Vagina (tissue), 2 donors: Measurements from ENCODE around the gene TXNRD2.

Experiments
- POLR2A ChIP-seq, 2 donors: fragments of 450-650 bp; IDR thresholded peaks; one replicate each; pipeline ENCODE4 v1.6.1; 2017; ENCODE audit warnings: antibody characterized with exemption in 2 of 2, mild to moderate bottlenecking in 2 of 2, moderate library complexity in 2 of 2
- POLR2AphosphoS5 ChIP-seq, 2 donors: sonication (generic); formaldehyde crosslinking; IDR thresholded peaks; one replicate each; pipeline ENCODE4 v1.9.0; 2017; ENCODE audit warnings: antibody characterized with exemption in 2 of 2, mild to moderate bottlenecking in 2 of 2, low read depth in 1 of 2; ENCODE audit not compliant: insufficient read depth in 1 of 2
- TF ChIP-seq, protein P1 (sequence below), 3 experiments: fragments of 450-650 bp in 2 of 3; fragments of 200-600 bp in 1 of 3; sonication (generic) in 1 of 3; IDR thresholded peaks; one replicate each; pipeline ENCODE4 v1.5.1; 2017 to 2019; ENCODE audit warnings: antibody characterized with exemption in 3 of 3, mild to moderate bottlenecking in 2 of 3, moderate library complexity in 2 of 3

GRCh38 chr22:19879992-19880785, 61.4 kb downstream of the TXNRD2 start:
- TF ChIP-seq POLR2AphosphoS5 (IDR thresholded peaks at IDR 0.05; ENCODE audit: insufficient read depth in 1 of 2, low read depth in 1 of 2) (no peak), POLR2A (IDR thresholded peaks at IDR 0.05) (no peak)
- TF ChIP-seq, protein P1, sequence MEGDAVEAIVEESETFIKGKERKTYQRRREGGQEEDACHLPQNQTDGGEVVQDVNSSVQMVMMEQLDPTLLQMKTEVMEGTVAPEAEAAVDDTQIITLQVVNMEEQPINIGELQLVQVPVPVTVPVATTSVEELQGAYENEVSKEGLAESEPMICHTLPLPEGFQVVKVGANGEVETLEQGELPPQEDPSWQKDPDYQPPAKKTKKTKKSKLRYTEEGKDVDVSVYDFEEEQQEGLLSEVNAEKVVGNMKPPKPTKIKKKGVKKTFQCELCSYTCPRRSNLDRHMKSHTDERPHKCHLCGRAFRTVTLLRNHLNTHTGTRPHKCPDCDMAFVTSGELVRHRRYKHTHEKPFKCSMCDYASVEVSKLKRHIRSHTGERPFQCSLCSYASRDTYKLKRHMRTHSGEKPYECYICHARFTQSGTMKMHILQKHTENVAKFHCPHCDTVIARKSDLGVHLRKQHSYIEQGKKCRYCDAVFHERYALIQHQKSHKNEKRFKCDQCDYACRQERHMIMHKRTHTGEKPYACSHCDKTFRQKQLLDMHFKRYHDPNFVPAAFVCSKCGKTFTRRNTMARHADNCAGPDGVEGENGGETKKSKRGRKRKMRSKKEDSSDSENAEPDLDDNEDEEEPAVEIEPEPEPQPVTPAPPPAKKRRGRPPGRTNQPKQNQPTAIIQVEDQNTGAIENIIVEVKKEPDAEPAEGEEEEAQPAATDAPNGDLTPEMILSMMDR (IDR thresholded peaks at IDR 0.05), result no peak
